ENCODE measurements around the gene HSPE1.

The HSPE1 gene

DNA sequence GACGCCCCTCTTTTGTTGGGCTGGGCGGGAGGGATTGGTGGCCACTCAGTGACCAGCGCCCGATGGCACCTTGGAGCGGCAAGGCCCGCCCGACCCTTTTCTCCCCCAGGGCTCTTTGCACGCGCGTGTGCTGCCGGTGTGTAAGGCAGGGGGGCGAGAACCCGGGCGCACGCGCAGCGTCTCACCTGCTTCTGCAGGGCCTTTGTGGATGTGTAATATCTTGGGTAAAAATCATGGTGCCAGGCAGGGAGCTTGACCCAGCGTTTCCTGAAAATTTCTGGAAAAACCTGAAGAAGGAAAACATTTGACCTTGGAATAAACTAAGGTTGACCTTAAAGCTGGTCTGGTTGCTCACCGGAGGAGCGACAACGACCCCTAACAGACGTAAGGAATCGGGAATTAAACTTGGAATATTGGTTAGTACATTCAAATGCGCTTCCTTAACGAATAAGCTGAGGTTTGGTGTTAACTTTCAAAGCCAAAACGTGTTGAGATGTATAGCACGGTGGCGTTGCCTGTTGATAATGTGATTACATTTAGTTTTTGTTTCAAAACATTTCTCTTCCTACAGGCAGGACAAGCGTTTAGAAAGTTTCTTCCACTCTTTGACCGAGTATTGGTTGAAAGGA, 438 bp downstream of the HSPE1 start:
- no peak for DNase-seq (ENCODE audit: insufficient read length)
- TF ChIP-seq TAF1 (IDR thresholded peaks at IDR 0.05; ENCODE audit: borderline replicate concordance, low read depth, low read length) (no peak), POLR2A (IDR thresholded peaks at IDR 0.05; ENCODE audit: low read depth, low read length) (no peak), POLR2AphosphoS5 (IDR thresholded peaks at IDR 0.05; ENCODE audit: low read depth, low read length) (no peak)
- no peak for FAIRE-seq

GRCh38 chr2:197502201-197502600, 2.0 kb downstream of the HSPE1 start:
- FAIRE-seq (no peak), DNase-seq (ENCODE audit: insufficient read length) (no peak)
- no peak for TF ChIP-seq POLR2A (IDR thresholded peaks at IDR 0.05; ENCODE audit: low read depth, low read length)
- no peak for TF ChIP-seq TAF1 (IDR thresholded peaks at IDR 0.05; ENCODE audit: borderline replicate concordance, low read depth, low read length)
- no peak for TF ChIP-seq POLR2AphosphoS5 (IDR thresholded peaks at IDR 0.05; ENCODE audit: low read depth, low read length)

GRCh38 chr2:197502685-197503084, 2.5 kb downstream of the HSPE1 start:
- no peak for TF ChIP-seq POLR2A (IDR thresholded peaks at IDR 0.05; ENCODE audit: low read depth, low read length)
- no peak for TF ChIP-seq TAF1 (IDR thresholded peaks at IDR 0.05; ENCODE audit: borderline replicate concordance, low read depth, low read length)
- TF ChIP-seq POLR2AphosphoS5 (IDR thresholded peaks at IDR 0.05; ENCODE audit: low read depth, low read length), result no peak
- DNase-seq (ENCODE audit: insufficient read length) (no peak), FAIRE-seq (no peak)

GRCh38 chr2:197504000-197504399, 3.8 kb downstream of the HSPE1 start:
- TF ChIP-seq TAF1 (IDR thresholded peaks at IDR 0.05; ENCODE audit: borderline replicate concordance, low read depth, low read length), result no peak
- no peak; the same call in 1 of the 2 replicates for TF ChIP-seq POLR2A (IDR thresholded peaks at IDR 0.05; ENCODE audit: low read depth, low read length)
- no peak for TF ChIP-seq POLR2AphosphoS5 (IDR thresholded peaks at IDR 0.05; ENCODE audit: low read depth, low read length)
- FAIRE-seq (no peak), DNase-seq (ENCODE audit: insufficient read length) (no peak)

- TF ChIP-seq POLR2A (IDR thresholded peaks at IDR 0.05; ENCODE audit: low read depth, low read length) (0 out of 2 replicates have a peak, but pooled peaks have one; percentile 35), POLR2AphosphoS5 (IDR thresholded peaks at IDR 0.05; ENCODE audit: low read depth, low read length) (peak; percentile 58), TAF1 (IDR thresholded peaks at IDR 0.05; ENCODE audit: borderline replicate concordance, low read depth, low read length) (no peak)
- DNase-seq (ENCODE audit: insufficient read length), result no peak
- FAIRE-seq, result no peak
Observed at GRCh38 chr2:197504512-197504911, 4.3 kb downstream of the HSPE1 start.

DNA sequence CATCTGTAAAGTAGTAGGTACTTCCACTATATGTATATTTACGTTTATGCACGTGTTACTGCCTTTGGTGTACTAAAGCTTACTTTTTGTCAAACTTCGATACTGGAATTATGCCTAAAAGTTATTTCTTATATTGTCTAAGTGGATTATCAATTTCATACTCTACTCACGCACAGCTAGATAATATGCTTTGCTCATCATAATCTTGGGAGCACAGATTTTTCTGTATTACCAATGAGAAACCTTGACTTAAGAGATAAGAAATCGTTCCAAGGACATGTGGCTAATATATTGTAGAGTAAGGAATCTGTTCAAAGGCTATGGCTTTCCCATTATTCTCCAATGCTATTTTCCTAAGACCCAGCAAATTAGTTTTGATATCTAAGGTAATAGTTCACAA, 6.5 kb downstream of the HSPE1 start:
- TF ChIP-seq POLR2A (IDR thresholded peaks at IDR 0.05; ENCODE audit: low read depth, low read length), result no peak
- no peak for TF ChIP-seq TAF1 (IDR thresholded peaks at IDR 0.05; ENCODE audit: borderline replicate concordance, low read depth, low read length)
- no peak for TF ChIP-seq POLR2AphosphoS5 (IDR thresholded peaks at IDR 0.05; ENCODE audit: low read depth, low read length)
- FAIRE-seq, result no peak
- no peak for DNase-seq (ENCODE audit: insufficient read length)

DNA sequence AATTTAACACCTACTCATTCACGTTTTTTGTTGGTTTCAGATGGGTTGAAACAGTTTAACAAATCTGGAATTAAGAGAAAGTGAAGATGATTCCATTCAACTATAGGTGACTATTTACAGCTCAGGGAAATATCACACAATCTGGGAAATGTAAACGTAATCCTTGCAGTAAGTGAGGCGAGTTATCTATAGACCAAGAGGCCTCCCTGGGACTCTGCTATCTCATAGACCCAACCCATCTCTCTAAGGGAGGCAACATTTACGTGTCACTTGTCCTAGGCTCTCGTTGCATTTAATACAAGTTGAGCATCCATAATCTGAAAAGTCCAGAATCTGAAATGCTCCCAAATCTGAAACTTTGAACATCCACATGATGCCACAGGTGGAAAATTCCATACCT, 13.7 kb downstream of the HSPE1 start:
- no peak for TF ChIP-seq POLR2AphosphoS5 (IDR thresholded peaks at IDR 0.05; ENCODE audit: low read depth, low read length)
- TF ChIP-seq POLR2A (IDR thresholded peaks at IDR 0.05; ENCODE audit: low read depth, low read length), result no peak
- TF ChIP-seq TAF1 (IDR thresholded peaks at IDR 0.05; ENCODE audit: borderline replicate concordance, low read depth, low read length), result no peak
- DNase-seq (ENCODE audit: insufficient read length) (no peak), FAIRE-seq (no peak)

- TF ChIP-seq POLR2AphosphoS5 (IDR thresholded peaks at IDR 0.05; ENCODE audit: low read depth, low read length) (no peak), TAF1 (IDR thresholded peaks at IDR 0.05; ENCODE audit: borderline replicate concordance, low read depth, low read length) (no peak), POLR2A (IDR thresholded peaks at IDR 0.05; ENCODE audit: low read depth, low read length) (no peak)
- DNase-seq (ENCODE audit: insufficient read length), result no peak
- FAIRE-seq, result peak; percentile 53
Observed at GRCh38 chr2:197514754-197515153, 14.6 kb downstream of the HSPE1 start.

- DNase-seq (ENCODE audit: insufficient read length) (no peak), FAIRE-seq (peak; percentile 30)
- no peak for TF ChIP-seq POLR2AphosphoS5 (IDR thresholded peaks at IDR 0.05; ENCODE audit: low read depth, low read length)
- TF ChIP-seq POLR2A (IDR thresholded peaks at IDR 0.05; ENCODE audit: low read depth, low read length), result no peak
- no peak for TF ChIP-seq TAF1 (IDR thresholded peaks at IDR 0.05; ENCODE audit: borderline replicate concordance, low read depth, low read length)
Observed at GRCh38 chr2:197515315-197515738, 15.1 kb downstream of the HSPE1 start.

DNA sequence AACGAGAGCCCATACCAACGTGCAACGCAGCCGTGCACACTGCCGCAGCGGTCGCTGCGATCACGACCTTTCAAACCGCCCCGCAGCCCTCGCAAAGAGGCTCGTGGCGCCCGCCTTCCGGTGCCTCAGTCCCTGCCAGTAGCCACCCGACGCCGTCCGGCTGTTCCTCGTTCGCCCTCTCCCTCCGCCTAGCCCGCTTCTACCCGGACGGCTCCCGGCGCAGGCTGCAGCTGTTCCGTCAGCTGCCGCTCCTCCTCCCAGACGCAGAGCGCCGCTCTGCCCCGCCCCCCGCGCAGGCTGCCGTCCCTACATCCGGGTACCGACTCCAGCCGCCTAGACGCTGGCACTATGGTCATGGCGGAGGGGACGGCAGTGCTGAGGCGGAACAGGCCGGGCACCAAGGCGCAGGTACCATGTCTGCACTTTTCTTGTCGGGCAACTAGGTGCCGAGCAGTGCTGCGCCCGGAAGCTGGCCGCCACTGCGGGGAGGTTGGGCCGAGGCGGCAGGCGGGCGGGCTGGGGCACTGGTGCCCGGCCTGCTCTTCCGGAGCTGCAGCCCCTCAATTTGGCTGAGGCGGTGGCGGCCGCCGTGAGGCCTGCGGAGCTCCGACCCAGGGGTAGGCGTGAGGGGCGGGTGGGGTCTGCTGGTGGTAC, 15.7 kb downstream of the HSPE1 start, which contains the start of gene MOB4:
Gene MOB4, plus strand, starts transcription at position 328 of the 654 bp plus-strand sequence. Its CDS starts 21 bp downstream, at position 349.
- peak; percentile 94 for TF ChIP-seq POLR2A (IDR thresholded peaks at IDR 0.05; ENCODE audit: low read depth, low read length)
- TF ChIP-seq TAF1 (IDR thresholded peaks at IDR 0.05; ENCODE audit: borderline replicate concordance, low read depth, low read length), result peak; percentile 90
- peak; percentile 92 for TF ChIP-seq POLR2AphosphoS5 (IDR thresholded peaks at IDR 0.05; ENCODE audit: low read depth, low read length)
- FAIRE-seq (peak; percentile 93), DNase-seq (ENCODE audit: insufficient read length) (peak; percentile 88)

DNA sequence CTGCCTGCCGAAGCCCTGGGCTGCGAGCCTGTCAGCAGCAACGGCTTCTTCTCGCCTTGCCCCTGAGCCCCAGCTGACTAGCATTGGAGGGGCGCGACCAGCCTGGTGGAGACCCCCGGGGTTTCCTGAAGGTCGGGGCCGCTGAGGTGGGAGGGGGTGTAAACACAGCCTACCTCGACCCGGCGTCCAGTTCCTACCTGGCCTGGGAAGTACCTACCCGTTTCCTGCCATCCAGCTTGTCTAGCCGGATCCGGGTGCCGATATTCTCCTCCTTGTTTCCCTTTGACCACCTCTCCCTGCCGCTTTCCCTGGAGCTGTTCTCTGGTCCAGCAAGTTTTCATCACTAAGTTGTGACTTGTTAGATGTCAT, 16.2 kb downstream of the HSPE1 start:
- DNase-seq (ENCODE audit: insufficient read length), result peak; percentile 12
- TF ChIP-seq TAF1 (IDR thresholded peaks at IDR 0.05; ENCODE audit: borderline replicate concordance, low read depth, low read length) (no peak), POLR2AphosphoS5 (IDR thresholded peaks at IDR 0.05; ENCODE audit: low read depth, low read length) (no peak), POLR2A (IDR thresholded peaks at IDR 0.05; ENCODE audit: low read depth, low read length) (no peak)
- no peak for FAIRE-seq

GRCh38 chr2:197517150-197517549, 17.0 kb downstream of the HSPE1 start:
- DNase-seq (ENCODE audit: insufficient read length) (no peak), FAIRE-seq (peak; percentile 30)
- TF ChIP-seq POLR2A (IDR thresholded peaks at IDR 0.05; ENCODE audit: low read depth, low read length) (no peak), TAF1 (IDR thresholded peaks at IDR 0.05; ENCODE audit: borderline replicate concordance, low read depth, low read length) (no peak), POLR2AphosphoS5 (IDR thresholded peaks at IDR 0.05; ENCODE audit: low read depth, low read length) (no peak)
